Effector CD8-positive, alpha-beta T cell (primary cell): Measurements from ENCODE around the gene HMGCLL1.

ENCODE experiments used
- DNase-seq: peaks from one replicate; lab custom pipeline; 2025; lab: John Stamatoyannopoulos, UW

HMGCLL1 gene

DNA sequence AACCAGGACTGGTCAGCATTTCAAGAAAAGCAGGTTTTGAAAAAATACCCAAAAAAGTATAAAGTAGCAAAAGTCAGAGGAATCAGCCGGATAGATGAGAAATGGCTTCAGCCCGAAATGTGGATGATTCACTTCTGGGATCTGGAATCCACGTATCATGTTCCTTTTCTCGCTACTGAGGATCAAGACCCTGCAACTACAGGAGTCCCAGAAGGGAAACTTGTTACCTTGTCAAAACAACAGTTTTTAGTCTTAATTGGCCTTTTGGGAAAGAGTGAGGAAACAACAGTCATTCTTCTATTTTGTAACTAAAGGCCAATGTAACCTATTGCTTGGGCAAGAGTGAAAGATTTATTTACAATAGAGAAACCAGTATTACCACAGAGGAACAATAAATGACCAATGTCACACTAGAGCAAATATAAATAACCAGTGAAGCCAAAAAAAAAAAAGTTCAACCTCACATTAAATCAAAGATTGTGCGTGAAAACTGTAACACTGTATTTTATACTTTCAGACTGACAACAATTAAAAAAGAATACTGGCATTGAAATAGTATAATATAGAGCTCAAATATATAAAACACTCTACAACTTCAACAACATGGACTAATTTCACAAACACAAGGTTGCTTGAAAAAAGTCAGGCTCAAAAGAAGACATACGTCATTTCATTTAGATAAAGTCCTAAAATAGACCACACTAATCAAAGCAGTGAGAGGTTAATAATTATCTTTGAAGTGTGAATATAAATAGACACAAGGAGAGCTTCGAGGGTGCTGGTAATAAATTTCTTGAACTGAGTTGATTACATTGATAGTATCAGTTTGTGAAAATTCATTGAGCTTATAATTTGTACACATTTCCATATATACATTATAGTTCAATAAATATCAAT lies 135.5 kb downstream of the HMGCLL1 start:
- no peak for DNase-seq

DNA sequence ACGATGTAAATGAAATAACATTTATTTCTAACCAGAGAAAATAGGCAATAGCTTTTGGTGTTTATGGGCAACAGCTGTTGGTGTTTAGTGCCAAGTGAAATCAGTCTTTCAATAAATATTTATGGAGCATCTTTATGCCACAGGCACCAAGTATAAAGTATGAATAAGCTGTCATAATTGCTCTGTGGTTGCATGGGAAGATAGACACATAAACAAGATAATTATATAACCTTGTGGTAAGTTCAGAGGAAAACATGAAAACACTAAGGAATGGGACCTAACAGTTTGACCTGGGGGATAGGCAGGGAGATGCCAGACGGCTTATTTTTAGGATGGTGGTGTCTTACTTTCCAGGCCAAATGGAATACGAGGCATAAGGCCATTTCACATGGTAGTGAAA lies 140.8 kb downstream of the HMGCLL1 start:
- DNase-seq: no peak

DNA sequence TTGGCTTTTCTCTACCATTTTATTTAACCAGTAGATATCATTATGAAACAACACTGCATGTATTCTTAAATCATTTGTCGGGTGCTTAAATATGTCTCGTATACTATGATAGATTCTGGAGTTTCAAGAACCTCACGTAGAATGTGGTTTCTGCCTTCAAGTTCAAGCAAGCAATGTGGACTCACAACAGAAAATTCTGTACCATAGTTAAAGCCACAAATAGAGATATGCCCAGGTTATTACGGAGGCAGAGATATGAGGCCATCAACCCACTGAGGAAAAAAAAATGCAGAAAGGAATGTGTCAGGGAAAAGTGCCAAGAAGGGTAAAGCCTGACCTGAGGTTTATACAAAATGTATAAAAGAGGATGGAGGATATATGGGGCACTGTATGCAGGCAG lies 141.9 kb downstream of the HMGCLL1 start:
- DNase-seq: no peak

DNA sequence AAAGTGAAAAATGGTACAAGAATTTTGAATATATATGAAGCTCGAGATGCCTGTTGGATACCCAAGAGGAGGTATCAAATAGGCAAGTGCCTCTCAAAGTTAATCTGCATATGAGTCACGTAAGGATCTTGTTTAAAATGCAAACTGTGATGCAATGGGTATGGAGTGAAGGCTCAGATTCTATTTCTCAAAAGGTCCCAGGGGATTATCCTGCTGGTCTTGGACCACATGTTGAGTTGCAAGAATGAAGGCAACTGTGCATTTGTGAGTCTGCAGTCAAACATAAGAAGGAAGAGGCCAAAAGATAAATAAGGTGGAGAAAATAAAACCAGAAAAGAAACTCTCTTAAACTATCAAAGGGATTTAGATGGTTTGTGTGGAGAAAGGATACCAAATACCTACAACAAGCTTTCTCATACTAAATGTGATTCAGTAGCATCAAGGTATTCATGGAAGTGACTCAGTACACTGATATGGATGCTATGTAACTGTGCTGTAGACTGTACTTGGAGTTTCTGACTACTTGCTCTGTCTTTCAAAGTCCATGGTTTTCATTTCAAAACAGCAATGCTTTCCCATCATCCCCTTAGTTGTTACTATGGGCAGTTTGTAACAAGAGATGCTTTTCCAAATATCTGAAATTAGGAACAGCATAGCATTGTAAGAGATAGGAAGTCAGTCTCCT lies 145.4 kb downstream of the HMGCLL1 start:
- DNase-seq: no peak

- no peak for DNase-seq
Measured at GRCh38 chr6:55423933-55424332, 155.1 kb downstream of the HMGCLL1 start.

- DNase-seq: no peak
Measured at GRCh38 chr6:55410674-55411073, 168.3 kb downstream of the HMGCLL1 start.

DNA sequence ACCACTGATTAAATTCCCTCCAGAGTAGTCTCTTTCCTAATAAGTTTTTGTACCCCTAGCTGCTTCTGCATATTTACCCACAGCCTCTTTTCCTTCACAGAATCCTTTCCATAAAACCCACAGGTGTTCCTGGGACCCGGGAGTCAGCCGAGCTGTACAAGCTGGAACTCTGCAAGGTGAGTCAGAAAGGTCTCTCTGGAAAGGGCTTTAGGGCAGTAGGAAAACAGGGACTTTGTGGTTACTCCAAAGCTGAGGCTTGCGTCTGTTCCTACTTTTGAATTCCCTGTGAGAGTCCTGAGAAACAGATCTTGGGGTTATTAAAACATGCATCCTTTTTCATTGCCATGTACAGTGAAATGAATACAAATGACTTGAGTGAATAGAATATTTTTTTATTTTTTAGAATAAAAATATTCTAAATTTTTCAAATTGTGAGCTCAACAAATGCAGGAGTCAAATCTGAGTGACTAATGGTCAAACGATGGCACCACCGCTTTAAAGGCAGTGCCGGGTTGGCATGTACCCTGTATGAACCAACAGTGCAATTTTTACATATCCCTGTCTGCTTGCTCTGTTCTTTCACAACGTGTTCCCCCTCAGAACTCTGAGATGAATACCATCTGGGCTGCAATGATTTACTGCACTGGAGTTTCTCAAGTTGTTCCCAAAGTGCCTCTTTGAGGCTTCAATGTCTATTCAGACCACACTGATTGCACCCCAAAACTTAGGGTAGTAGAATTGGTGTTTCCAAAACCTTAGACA lies 173.3 kb downstream of the HMGCLL1 start:
- no peak for DNase-seq

DNA sequence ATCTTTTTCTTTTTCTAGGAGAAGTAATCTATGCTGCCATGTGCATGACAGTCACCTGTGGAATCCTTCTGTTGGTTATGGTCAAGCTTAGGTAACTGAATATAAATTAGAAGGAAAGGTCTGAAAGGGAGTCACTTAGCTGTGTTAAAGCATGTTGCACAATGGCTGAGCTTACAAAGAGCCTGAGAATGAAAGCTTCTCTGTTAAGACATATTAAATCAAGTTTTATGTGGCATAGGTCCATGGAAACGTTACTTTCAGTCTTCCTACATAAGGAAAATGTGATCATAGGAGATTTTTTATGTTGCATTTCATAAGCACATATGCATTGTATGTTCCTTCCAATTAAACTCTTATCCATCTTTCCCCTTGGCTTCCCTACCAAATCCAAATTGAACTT lies 179.6 kb downstream of the HMGCLL1 start:
- DNase-seq: no peak

GRCh38 chr6:55397986-55398385 lies 181.0 kb downstream of the HMGCLL1 start:
- no peak for DNase-seq

DNA sequence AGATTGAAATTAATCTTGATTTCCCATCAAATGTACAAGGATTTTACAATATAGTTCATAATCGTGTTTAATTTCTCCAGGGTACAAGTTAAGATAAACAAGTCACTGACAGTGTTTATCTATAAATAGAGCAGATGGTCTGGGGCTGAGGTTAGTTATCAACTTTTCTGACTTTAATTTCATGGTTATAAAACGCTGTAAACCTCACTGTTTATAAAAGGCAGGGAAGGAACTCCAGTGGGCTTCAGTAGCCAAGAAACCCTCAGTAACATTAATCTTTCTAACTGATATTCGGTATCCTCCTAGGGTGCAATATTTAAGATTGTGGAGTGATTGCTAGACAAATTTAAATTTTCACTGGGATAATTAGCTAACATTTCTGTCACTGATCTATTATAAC lies 183.1 kb downstream of the HMGCLL1 start:
- no peak for DNase-seq

- DNase-seq: no peak
Measured at GRCh38 chr6:55388211-55388610, 190.8 kb downstream of the HMGCLL1 start.
